CD4-positive, alpha-beta T cell (primary cell): ENCODE data around the gene MYH11. TPM values are rescaled to one million over a fixed set of nuclear protein-coding genes. Genes with fewer than 3 reads are reported as not detected.

Experiments used
- ATAC-seq: fragments of 200-7000 bp; cut with Tn5 transposase; one replicate; pipeline ENCODE4 v1.10.0; 2022; ENCODE audit warnings: mild to moderate bottlenecking; ENCODE audit not compliant: poor library complexity
- CTCF ChIA-PET: fragments of 350-600 bp; sonication (Branson Sonifier 250); formaldehyde crosslinking; loops from one replicate; lab custom pipeline; 2021; ENCODE audit warnings: antibody characterized with exemption, inconsistent platforms; lab: Charles Lee
- POLR2A ChIA-PET: fragments of 350-600 bp; sonication (Branson Sonifier 250); formaldehyde crosslinking; loops from one replicate; lab custom pipeline; 2021; ENCODE audit warnings: antibody characterized with exemption, inconsistent platforms; lab: Charles Lee
- DNase-seq, 14 experiments: peaks; one replicate each; pipeline ENCODE4 v3.0.0-alpha.2; 2013 to 2020; ENCODE audit warnings: mixed read lengths in 2 of 14
- H3K27ac ChIP-seq, 2 donors: one replicate each; pipeline versions ENCODE4 v1.5.1 to v1.7.0; 2013; ENCODE audit warnings: low read length in 2 of 2, low read depth in 1 of 2, mild to moderate bottlenecking in 1 of 2
- H3K27me3 ChIP-seq, 2 experiments: 1 replicate in 1 of 2; 2 replicates in 1 of 2; pipeline versions ENCODE4 v1.6.1 to v1.7.0; 2013; ENCODE audit warnings: low read length in 2 of 2, control low read depth in 1 of 2, mild to moderate bottlenecking in 1 of 2, moderate library complexity in 1 of 2; ENCODE audit not compliant: insufficient read depth in 2 of 2, control insufficient read depth in 1 of 2
- H3K36me3 ChIP-seq: one replicate; pipeline ENCODE4 v1.6.1; 2013; ENCODE audit warnings: low read length, control low read depth; ENCODE audit not compliant: insufficient read depth
- H3K4me1 ChIP-seq: one replicate; pipeline ENCODE4 v1.6.1; 2013; ENCODE audit warnings: low read length, control low read depth; ENCODE audit not compliant: insufficient read depth
- H3K4me3 ChIP-seq: one replicate; pipeline ENCODE4 v1.5.1; 2013; ENCODE audit warnings: mild to moderate bottlenecking, low read length, moderate library complexity
- H3K9me3 ChIP-seq, 2 experiments: 1 replicate in 1 of 2; 2 replicates in 1 of 2; pipeline versions ENCODE4 v1.6.1 to v1.7.0; 2013; ENCODE audit warnings: low read length in 2 of 2, mild to moderate bottlenecking in 2 of 2, control low read depth in 1 of 2, moderate library complexity in 1 of 2; ENCODE audit not compliant: control insufficient read depth in 1 of 2, insufficient read depth in 1 of 2
- H3K27ac Mint-ChIP-seq: one replicate; pipeline ENCODE4 v1.8.0; 2020; ENCODE audit warnings: mixed read lengths
- H3K27me3 Mint-ChIP-seq: one replicate; pipeline ENCODE4 v1.8.0; 2021; ENCODE audit warnings: mixed read lengths
- H3K36me3 Mint-ChIP-seq: one replicate; pipeline ENCODE4 v1.8.0; 2021; ENCODE audit warnings: low read depth, mixed read lengths
- H3K4me1 Mint-ChIP-seq: one replicate; pipeline ENCODE4 v1.8.0; 2021; ENCODE audit warnings: low read depth, mixed read lengths
- H3K4me3 Mint-ChIP-seq: one replicate; pipeline ENCODE4 v1.8.0; 2020; ENCODE audit warnings: mild to moderate bottlenecking, mixed read lengths
- H3K9me3 Mint-ChIP-seq: one replicate; pipeline ENCODE4 v1.8.0; 2020; ENCODE audit warnings: mixed read lengths
- CTCF ChIP-seq: fragments of 200-600 bp; IDR thresholded peaks from one replicate; pipeline ENCODE4 v1.8.0; 2022; ENCODE audit warnings: antibody characterized with exemption, mild to moderate bottlenecking
- intact Hi-C, 2 experiments: fragments of 100-400 bp; cut with DNase I in 1 of 2; cut with micrococcal nuclease in 1 of 2; formaldehyde crosslinking; loops; one replicate each; pipeline versions ENCODE4 v1.15.1 to v1.9.0; 2023 to 2025; cut with DNase I, micrococcal nuclease
- total RNA-seq, 174 experiments: library from RNA in 2 of 174; stranded (reverse) in 2 of 174; gene quantifications; one replicate each; pipeline ENCODE4 v1.2.3 and lab custom pipeline; 2021 to 2026

The MYH11 gene
- total RNA-seq, 2 experiments from 2014 or later = not detected

GRCh38 chr16:15898654-15899053 lies 41.8 kb upstream of the MYH11 start:
- ChIA-PET POLR2A (no interaction called here), CTCF (no interaction called here)
- Histone ChIP-seq H3K4me3 (no peak overlapping the region), H3K27ac (no peak overlapping the region), H3K9me3 (no peaks in the 10 kb centered on the region), H3K4me1 (no peaks in the 10 kb centered on the region), H3K36me3 (no peaks in the 10 kb centered on the region), H3K27me3 (no peaks in the 10 kb centered on the region)
- no peak for DNase-seq
- Mint-ChIP-seq H3K36me3 (no peaks in the 10 kb centered on the region), H3K27ac (no peak overlapping the region), H3K4me1 (no peaks in the 10 kb centered on the region), H3K4me3 (no peak overlapping the region), H3K27me3 (no peaks in the 10 kb centered on the region), H3K9me3 (no peaks in the 10 kb centered on the region)
- intact Hi-C loops = no loop called here
- TF ChIP-seq CTCF = no peak
- ATAC-seq = no peak

- TF ChIP-seq CTCF = no peak
- POLR2A ChIA-PET = no interaction called here
- no peak overlapping the region for H3K27ac ChIP-seq
- no peaks in the 10 kb centered on the region for H3K36me3 Mint-ChIP-seq
- DNase-seq (no peak), ATAC-seq (no peak)
- H3K27me3 ChIP-seq = no peaks in the 10 kb centered on the region
- H3K4me3 ChIP-seq = no peak overlapping the region
- H3K9me3 ChIP-seq = no peaks in the 10 kb centered on the region
- H3K4me1 Mint-ChIP-seq = no peaks in the 10 kb centered on the region
- H3K27ac Mint-ChIP-seq = no peak overlapping the region
- no peaks in the 10 kb centered on the region for H3K36me3 ChIP-seq
- no peaks in the 10 kb centered on the region for H3K27me3 Mint-ChIP-seq
- intact Hi-C loops = no loop called here
- no peaks in the 10 kb centered on the region for H3K4me1 ChIP-seq
- CTCF ChIA-PET = no interaction called here
- H3K4me3 Mint-ChIP-seq = no peak overlapping the region
- no peaks in the 10 kb centered on the region for H3K9me3 Mint-ChIP-seq
These were observed 41.0 kb upstream of the MYH11 start for GRCh38 chr16:15897834-15898254.

- no peak overlapping the region for H3K27ac ChIP-seq
- no peaks in the 10 kb centered on the region for H3K36me3 Mint-ChIP-seq
- DNase-seq (no peak), ATAC-seq (no peak)
- no peaks in the 10 kb centered on the region for H3K4me1 ChIP-seq
- H3K4me3 Mint-ChIP-seq = no peak overlapping the region
- no peak overlapping the region for H3K4me3 ChIP-seq
- no peaks in the 10 kb centered on the region for H3K9me3 Mint-ChIP-seq
- H3K36me3 ChIP-seq = no peaks in the 10 kb centered on the region
- H3K27me3 ChIP-seq = no peaks in the 10 kb centered on the region
- H3K27me3 Mint-ChIP-seq = no peaks in the 10 kb centered on the region
- POLR2A ChIA-PET = no interaction called here
- H3K4me1 Mint-ChIP-seq = no peaks in the 10 kb centered on the region
- no peak for TF ChIP-seq CTCF
- intact Hi-C loops = no loop called here
- CTCF ChIA-PET = no interaction called here
- H3K9me3 ChIP-seq = no peaks in the 10 kb centered on the region
- H3K27ac Mint-ChIP-seq = no peak overlapping the region
These were observed 40.4 kb upstream of the MYH11 start for GRCh38 chr16:15897121-15897780.
